HG03108 (cell line): ENCODE results near the gene MYO1G.
A peak's percentile ranks its signal among the peaks of the same experiment; 100 is the strongest.

ENCODE experiments used
- ATAC-seq: cut with Tn5 transposase; IDR thresholded peaks from one replicate; pipeline ENCODE4 v1.9.1; 2021; ENCODE audit warnings: moderate library complexity; ENCODE audit not compliant: unreplicated experiment

MYO1G gene

DNA sequence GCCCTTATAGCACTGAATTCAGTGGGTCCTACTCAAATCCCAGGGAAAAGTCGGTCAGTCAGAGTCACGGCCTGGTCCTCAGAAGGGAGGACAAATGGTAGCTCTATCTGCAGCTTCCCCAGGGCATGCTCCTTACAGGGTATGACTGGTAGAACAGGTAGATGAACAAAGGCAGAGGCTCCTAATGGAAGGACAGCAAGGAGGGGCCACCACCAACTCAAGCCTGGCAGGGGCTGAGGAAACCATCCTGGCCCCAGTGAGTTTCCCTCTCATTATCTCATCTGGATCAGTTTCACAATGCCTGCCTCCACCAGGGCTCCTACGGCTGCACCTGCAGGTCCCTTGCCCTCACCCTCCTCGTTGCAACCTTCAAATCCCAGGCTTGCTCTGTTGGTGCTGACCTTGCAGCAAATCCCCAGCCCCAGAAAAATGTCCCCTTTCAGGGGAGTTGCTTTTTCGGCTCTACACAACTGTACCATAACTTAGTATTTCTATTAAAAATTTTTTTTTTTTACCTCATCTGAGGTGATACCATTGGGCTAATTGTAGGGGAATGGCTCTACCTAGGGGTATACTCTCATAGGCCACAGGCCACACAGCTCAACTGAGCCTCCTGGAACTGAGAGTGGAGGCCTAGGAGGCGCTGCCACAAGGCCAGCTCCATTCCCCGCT lies 2.4 kb upstream of the MYO1G start:
- no peak for ATAC-seq

DNA sequence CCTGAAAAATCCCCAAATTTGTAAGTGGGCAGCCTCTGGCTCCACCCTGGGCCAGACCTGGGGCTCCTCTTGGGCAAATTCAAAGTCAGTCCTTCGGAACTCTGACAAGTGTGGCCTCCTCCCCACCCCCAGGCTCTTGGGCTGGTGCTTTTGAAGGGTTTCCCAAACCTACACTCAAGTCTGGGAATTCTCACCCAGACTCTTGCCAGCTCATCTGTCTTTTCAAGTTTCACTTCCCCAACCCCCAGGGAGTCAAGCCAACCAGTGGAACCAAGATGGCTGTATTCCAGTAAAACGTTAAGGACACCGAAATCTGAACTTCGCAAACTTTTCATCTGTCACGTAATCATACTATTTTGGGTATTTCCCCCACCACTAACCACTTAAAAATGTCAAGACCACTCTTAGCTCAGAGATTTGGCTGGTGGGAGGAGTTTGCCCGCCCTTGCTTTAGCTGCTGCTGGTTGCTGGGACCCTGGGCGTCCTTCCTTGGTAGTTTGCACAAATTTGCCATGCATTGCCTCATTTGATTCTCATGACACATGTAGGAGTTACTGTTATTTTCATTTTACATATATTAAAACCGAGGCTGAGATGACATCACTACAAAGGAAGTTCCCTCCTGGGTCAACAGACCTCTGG lies 1.7 kb upstream of the MYO1G start:
- peak; percentile 36 for ATAC-seq

GRCh38 chr7:44979481-44980392 lies 922 bp upstream of the MYO1G start:
- ATAC-seq: no peak

DNA sequence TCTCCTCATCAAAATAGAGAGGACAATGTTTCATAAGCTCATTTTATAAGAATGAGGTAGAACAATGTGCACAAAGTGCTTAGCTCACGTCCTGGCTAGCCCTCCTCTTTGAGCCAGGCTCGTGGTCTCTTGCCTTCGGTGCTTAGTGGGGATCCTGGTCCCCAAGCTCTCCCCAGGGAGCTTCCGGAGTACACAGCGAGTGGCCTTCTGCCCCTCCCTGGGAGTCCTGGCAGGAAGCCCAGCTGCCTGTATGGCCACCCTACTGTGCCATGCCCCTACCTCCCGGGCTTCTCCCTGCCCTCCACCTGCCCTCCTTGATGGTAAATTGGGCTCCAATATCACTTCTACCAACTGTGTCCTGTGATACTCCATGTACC lies 868 bp downstream of the MYO1G start:
- ATAC-seq: no peak

DNA sequence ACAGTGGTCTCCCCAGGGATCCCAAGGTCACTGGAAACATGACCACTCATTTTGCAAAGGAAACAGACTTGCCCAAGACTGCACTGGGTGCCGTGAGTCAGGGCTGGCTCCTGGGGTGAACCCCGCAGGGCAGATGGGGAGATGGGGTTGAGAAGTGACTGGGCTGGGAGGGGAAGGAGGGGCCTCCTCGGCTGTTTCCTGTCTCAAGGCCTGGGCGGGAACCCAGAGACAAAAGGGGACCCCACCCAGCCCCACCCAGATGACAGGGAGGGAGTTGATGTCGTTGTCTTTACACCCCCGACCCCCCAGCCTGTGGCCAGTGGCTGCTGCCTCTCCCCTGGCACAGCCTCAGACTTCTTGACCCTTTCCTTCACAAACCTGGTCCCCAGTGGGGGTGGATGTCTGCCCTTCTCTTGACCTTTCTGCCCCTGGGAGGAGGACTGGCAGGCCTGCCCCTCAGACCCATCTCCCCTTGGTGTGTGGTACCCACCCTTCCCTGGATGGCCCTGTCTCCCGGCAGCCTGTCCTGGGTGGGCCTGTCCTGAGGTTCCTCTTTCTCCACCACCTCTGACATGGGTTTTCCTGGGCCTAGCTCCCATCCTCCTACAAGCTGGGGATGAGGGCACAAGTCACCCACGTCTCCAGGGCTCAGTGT lies 1.4 kb downstream of the MYO1G start:
- ATAC-seq: no peak

GRCh38 chr7:44976746-44977196 lies 2.0 kb downstream of the MYO1G start:
- no peak for ATAC-seq

- no peak for ATAC-seq
These were observed 2.6 kb downstream of the MYO1G start for GRCh38 chr7:44976040-44976745.

GRCh38 chr7:44975331-44976039 lies 3.3 kb downstream of the MYO1G start:
- no peak for ATAC-seq

- no peak for ATAC-seq
These were observed 4.3 kb downstream of the MYO1G start for GRCh38 chr7:44974549-44974948.

DNA sequence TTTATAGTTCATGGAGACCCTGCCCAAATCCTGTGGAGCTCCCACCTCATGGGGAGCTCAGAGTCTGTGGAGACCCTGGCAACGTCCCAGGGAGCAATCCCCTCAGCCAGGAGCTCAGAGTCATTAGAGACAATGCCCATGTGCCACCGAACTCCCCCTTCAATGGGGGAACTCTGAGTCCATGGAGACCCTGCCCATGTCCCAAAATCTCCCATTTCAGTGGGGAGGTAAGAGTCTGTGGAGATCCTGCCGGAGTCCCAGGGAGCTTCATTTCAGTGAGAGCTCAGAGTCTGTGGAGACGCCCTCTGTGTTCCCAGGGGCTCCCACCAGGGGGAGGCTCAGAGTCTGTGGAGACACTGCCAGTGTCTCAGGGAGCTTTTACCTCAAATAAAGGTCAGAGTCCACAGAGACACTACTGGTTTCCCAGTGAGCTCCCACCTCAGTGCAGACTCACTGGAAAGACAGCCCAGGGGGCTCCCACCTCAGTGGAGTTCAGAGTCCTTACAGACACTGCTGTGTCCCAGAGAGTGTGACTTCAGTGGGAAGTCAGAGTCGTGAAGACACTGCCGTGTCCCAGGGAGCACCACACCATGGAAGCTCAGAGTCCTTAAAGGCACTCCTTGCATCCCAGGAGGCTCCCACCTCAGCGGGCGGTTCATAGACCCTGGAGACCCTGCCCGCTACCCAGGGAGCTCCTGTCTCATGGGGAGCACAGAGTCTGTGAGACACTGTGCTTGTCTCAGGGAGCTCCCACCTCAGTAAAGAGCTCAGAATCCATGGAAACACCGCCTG lies 5.0 kb downstream of the MYO1G start:
- ATAC-seq: no peak

GRCh38 chr7:44972562-44972961 lies 6.3 kb downstream of the MYO1G start:
- no peak for ATAC-seq

GRCh38 chr7:44971902-44972441 lies 6.8 kb downstream of the MYO1G start:
- ATAC-seq: no peak

DNA sequence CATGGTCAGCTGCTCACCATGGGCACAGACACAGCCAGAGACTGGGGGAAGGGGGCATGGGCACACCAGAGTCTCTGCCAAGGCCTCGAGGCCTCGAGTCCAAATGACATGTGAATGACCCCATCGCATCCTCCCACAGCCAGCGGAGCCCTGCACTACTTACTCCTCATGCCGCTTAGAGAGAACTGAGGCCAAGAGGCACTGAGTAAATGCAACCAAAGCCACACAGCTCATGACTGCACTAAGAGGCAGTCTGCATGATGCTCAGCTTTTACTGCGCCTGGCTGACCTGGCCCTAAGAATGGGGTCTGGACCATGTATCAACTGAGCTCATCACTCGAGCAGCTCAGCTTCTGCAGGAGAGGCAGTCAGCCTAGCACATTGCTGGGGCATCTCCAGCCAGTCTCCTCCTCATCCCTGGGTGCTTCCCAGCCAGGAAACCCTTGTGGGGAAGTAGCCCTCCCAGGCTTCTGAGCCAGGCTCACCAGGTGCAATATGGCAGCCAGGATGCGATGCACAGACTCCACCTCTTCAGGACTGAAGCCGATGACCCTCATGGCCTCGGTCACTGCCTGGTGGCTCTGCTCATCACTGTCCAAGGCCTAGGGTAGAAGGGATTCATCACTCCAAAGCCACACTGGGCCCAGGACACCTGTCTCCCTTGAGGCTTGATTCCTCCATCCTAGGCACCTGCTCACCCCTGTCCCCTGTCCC lies 7.5 kb downstream of the MYO1G start:
- no peak for ATAC-seq

- no peak for ATAC-seq
These were observed 8.2 kb downstream of the MYO1G start for GRCh38 chr7:44970523-44971051.

DNA sequence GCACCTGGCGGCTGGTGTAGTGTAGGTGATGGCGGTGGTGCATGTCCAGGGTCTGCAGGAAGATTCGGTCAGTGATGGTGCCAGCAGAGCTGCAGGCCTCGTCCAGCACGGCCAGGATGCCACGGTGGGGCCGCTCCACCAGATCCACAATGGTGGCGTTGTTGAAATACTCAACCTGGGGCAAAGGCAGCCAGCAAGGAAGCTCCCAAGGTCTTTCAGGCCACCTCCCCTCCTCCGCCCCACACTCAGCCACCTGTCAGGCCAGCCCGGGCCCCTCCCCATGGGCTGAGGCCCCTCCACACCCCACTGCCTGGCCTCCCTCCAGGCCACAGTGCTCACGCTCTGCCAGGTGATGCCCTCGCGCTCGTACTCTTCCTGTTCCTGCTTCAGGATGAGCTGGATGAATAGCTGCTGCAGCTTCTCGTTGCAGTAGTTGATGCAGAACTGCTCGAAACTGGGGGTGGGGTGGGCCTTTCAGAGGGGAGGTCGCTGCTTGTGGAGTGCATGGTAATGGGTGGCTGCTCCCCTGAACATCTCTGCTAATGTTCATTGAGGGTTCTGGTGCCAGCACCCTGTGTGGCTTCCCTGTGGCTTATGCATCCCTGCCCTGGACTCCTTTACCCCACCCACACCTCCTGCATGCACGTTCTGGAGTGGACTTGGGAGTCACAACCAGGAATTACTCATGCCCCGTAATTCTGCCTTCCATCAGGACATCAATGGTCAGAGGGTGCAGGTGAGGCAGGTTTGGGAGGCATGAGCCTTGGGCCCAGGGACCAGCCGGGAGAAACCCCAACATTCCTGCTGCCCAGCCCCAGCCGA lies 8.9 kb downstream of the MYO1G start:
- no peak for ATAC-seq

GRCh38 chr7:44969049-44969700 lies 9.6 kb downstream of the MYO1G start:
- ATAC-seq: no peak
